ENCODE measurements around the gene SCYGR8. TPM values are rescaled to one million over a fixed set of nuclear protein-coding genes. Genes with fewer than 3 reads are reported as not detected.
"Not testable (repeated sequence)": the region's sequence is repeated elsewhere in the genome, so short reads cannot be mapped to it uniquely, and the experiment has no call there.

SCYGR8 gene
- total and polyA plus RNA-seq, 2 donors (not counting 1 experiment from before 2014, with no cell fraction given) = not detected

DNA sequence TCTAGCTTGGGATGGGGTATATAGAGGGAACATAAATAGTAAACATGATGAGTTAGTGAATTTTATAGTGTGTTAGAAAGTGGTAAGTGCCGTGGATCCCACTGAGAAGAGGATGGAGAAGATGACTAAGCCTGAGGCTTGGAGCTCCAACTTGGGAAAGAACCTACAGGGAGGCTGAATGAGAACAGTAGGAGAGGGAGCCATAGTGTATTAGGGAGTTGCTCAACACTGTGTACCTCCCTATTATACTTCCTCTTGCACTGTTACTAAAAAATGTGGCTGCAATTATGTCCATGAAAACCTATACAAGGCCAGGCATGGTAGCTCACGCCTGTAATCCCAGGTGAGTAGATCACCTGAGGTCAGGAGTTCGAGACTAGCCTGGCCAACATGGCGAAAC, 25.0 kb upstream of the SCYGR8 start:
- WGBS (ENCODE audit: insufficient coverage) = 93% methylated on average over 4 of the region's 4 CpGs
- Mint-ChIP-seq H3K9me3 (ENCODE audit: insufficient read depth) (no peaks in the 10 kb centered on the region), H3K4me3 (no peak overlapping the region), H3K27me3 (peaks cover 28% of the 10 kb centered on the region), H3K27ac (no peak overlapping the region), H3K4me1 (peaks cover 2% of the 10 kb centered on the region)
- H3K27me3 ChIP-seq (replicated peaks in 1 of 4; ENCODE audit: control extremely low read depth in 1 of 4, control insufficient read depth in 3 of 4, insufficient read depth in 4 of 4, low read length in 3 of 4) = peaks cover 0 to 11% (median 7%) of the 10 kb centered on the region in 4 experiments
- no peaks in the 10 kb centered on the region for H3K36me3 ChIP-seq (replicated peaks in 1 of 2; ENCODE audit: control extremely low read depth in 1 of 2, control insufficient read depth in 1 of 2, extremely low read depth in 1 of 2, insufficient read depth in 2 of 2, low read length in 1 of 2)
- H3K27ac ChIP-seq (ENCODE audit: low read length in 2 of 2) = no peak overlapping the region
- TF ChIP-seq, protein P1, sequence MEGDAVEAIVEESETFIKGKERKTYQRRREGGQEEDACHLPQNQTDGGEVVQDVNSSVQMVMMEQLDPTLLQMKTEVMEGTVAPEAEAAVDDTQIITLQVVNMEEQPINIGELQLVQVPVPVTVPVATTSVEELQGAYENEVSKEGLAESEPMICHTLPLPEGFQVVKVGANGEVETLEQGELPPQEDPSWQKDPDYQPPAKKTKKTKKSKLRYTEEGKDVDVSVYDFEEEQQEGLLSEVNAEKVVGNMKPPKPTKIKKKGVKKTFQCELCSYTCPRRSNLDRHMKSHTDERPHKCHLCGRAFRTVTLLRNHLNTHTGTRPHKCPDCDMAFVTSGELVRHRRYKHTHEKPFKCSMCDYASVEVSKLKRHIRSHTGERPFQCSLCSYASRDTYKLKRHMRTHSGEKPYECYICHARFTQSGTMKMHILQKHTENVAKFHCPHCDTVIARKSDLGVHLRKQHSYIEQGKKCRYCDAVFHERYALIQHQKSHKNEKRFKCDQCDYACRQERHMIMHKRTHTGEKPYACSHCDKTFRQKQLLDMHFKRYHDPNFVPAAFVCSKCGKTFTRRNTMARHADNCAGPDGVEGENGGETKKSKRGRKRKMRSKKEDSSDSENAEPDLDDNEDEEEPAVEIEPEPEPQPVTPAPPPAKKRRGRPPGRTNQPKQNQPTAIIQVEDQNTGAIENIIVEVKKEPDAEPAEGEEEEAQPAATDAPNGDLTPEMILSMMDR (IDR thresholded peaks at IDR 0.05) = no peak
- no peak for TF ChIP-seq EZH2 (IDR thresholded peaks at IDR 0.05; ENCODE audit: borderline replicate concordance, insufficient read depth, low read depth, low read length, poor library complexity, severe bottlenecking)
- H3K9me3 ChIP-seq (ENCODE audit: control extremely low read depth in 1 of 3, control insufficient read depth in 2 of 3, insufficient read depth in 1 of 3, low read length in 2 of 3) = peaks cover 0 to 6% (median 0%) of the 10 kb centered on the region in 3 donors
- peaks cover 5% of the 10 kb centered on the region in 2 donors for H3K4me1 ChIP-seq (ENCODE audit: control insufficient read depth in 2 of 2, insufficient read depth in 2 of 2, low read length in 2 of 2)
- H2AFZ ChIP-seq (ENCODE audit: insufficient read depth, low read depth, low read length, poor library complexity, severe bottlenecking) = no peak overlapping the region
- no peak overlapping the region for H3K9ac ChIP-seq (ENCODE audit: low read length)
- DNase-seq (no peak), ATAC-seq (ENCODE audit: low read depth) (no peak)
- no peak overlapping the region for H3K4me3 ChIP-seq (ENCODE audit: control extremely low read depth in 1 of 5, extremely low read depth in 1 of 5, insufficient read depth in 1 of 5, low read depth in 2 of 5, low read length in 4 of 5)
- POLR2A ChIA-PET = no interaction called here
- no peaks in the 10 kb centered on the region for H4K20me1 ChIP-seq (ENCODE audit: control insufficient read depth, insufficient read depth, low read length, poor library complexity, severe bottlenecking)
- no peak overlapping the region for H3K4me2 ChIP-seq (replicated peaks; ENCODE audit: low read depth, low read length, poor library complexity, severe bottlenecking)
- H3K79me2 ChIP-seq (ENCODE audit: control insufficient read depth, insufficient read depth, low read length) = no peaks in the 10 kb centered on the region
- CTCF ChIA-PET = no interaction called here
- intact Hi-C loops (cut with micrococcal nuclease) = no loop called here

DNA sequence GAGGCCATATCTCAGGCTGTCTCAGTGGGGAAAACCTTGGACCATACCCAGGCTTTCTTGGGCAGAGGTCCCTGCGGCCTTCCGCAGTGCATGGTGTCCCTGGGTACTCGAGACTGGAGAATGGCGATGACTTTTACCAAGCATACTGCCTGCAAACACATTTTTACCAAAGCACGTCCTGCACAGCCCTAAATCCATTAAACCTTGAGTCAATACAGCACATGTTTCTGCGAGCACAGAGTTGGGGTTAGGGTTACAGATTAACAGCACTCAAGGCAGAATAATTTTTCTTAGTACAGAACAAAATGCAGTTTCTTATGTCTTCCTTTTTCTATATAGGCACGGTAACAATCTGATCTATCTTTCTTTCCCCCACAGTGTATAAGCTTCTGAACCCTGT, 22.9 kb upstream of the SCYGR8 start:
- H3K4me3 ChIP-seq (ENCODE audit: control extremely low read depth in 1 of 5, extremely low read depth in 1 of 5, insufficient read depth in 1 of 5, low read depth in 2 of 5, low read length in 4 of 5); H3K4me2 ChIP-seq (replicated peaks; ENCODE audit: low read depth, low read length, poor library complexity, severe bottlenecking); H3K36me3 ChIP-seq (replicated peaks in 1 of 2; ENCODE audit: control extremely low read depth in 1 of 2, control insufficient read depth in 1 of 2, extremely low read depth in 1 of 2, insufficient read depth in 2 of 2, low read length in 1 of 2); intact Hi-C loops (cut with micrococcal nuclease); ATAC-seq (ENCODE audit: low read depth); H3K4me3 Mint-ChIP-seq; H3K27ac Mint-ChIP-seq; H4K20me1 ChIP-seq (ENCODE audit: control insufficient read depth, insufficient read depth, low read length, poor library complexity, severe bottlenecking); H3K27ac ChIP-seq (ENCODE audit: low read length in 2 of 2); CTCF ChIA-PET; H3K9me3 ChIP-seq (ENCODE audit: control extremely low read depth in 1 of 3, control insufficient read depth in 2 of 3, insufficient read depth in 1 of 3, low read length in 2 of 3); H3K9ac ChIP-seq (ENCODE audit: low read length); DNase-seq; POLR2A ChIA-PET; H3K27me3 ChIP-seq (replicated peaks in 1 of 4; ENCODE audit: control extremely low read depth in 1 of 4, control insufficient read depth in 3 of 4, insufficient read depth in 4 of 4, low read length in 3 of 4); H3K4me1 Mint-ChIP-seq; H3K4me1 ChIP-seq (ENCODE audit: control insufficient read depth in 2 of 2, insufficient read depth in 2 of 2, low read length in 2 of 2); H3K9me3 Mint-ChIP-seq (ENCODE audit: insufficient read depth); H2AFZ ChIP-seq (ENCODE audit: insufficient read depth, low read depth, low read length, poor library complexity, severe bottlenecking); H3K79me2 ChIP-seq (ENCODE audit: control insufficient read depth, insufficient read depth, low read length): not testable (repeated sequence)
- WGBS (ENCODE audit: insufficient coverage) = 92% methylated on average over 2 of the region's 7 CpGs
- peaks cover 19% of the 10 kb centered on the region for H3K27me3 Mint-ChIP-seq

Data from B cell (primary cell).